Loucy (cell line): ENCODE results near the gene SON.

Source experiments
- H2AFZ ChIP-seq: fragments of 200-600 bp; sonication (generic); 2 replicates; pipeline ENCODE4 v1.6.0; 2016; ENCODE audit warnings: antibody characterized with exemption, mild to moderate bottlenecking, low read length, moderate library complexity
- H3F3A ChIP-seq: fragments of 200-600 bp; 2 replicates; pipeline ENCODE4 v1.6.0; 2016; ENCODE audit warnings: antibody characterized with exemption, low read depth, mild to moderate bottlenecking
- H3K27me3 ChIP-seq: fragments of 200-600 bp; sonication (generic); 2 replicates; pipeline ENCODE4 v1.6.1; 2014; ENCODE audit warnings: low read length, mild to moderate bottlenecking; ENCODE audit not compliant: insufficient read depth, poor library complexity, severe bottlenecking
- H3K36me3 ChIP-seq: fragments of 200-600 bp; sonication (generic); 2 replicates; pipeline ENCODE4 v1.6.1; 2016; ENCODE audit warnings: low read length; ENCODE audit not compliant: insufficient read depth
- H3K4me1 ChIP-seq: fragments of 200-600 bp; sonication (generic); 2 replicates; pipeline ENCODE4 v1.5.1; 2014; ENCODE audit warnings: low read length, mild to moderate bottlenecking; ENCODE audit not compliant: insufficient read depth, poor library complexity, severe bottlenecking
- H3K4me2 ChIP-seq: fragments of 200-600 bp; sonication (generic); 2 replicates; pipeline ENCODE4 v1.6.0; 2014; ENCODE audit warnings: antibody characterized with exemption, low read length, low read depth, mild to moderate bottlenecking; ENCODE audit not compliant: poor library complexity, severe bottlenecking
- H3K4me3 ChIP-seq: fragments of 200-600 bp; sonication (generic); 2 replicates; pipeline ENCODE4 v1.5.1; 2014; ENCODE audit warnings: low read length, mild to moderate bottlenecking, mixed read lengths; ENCODE audit not compliant: poor library complexity, severe bottlenecking
- H3K79me2 ChIP-seq: fragments of 200-600 bp; sonication (generic); 2 replicates; pipeline ENCODE4 v1.6.1; 2014; ENCODE audit warnings: low read length; ENCODE audit not compliant: insufficient read depth
- H3K9ac ChIP-seq: fragments of 200-600 bp; sonication (generic); 2 replicates; pipeline ENCODE4 v1.6.0; 2014; ENCODE audit warnings: mild to moderate bottlenecking, low read depth, low read length, moderate library complexity; ENCODE audit not compliant: poor library complexity, severe bottlenecking
- H3K9me2 ChIP-seq: fragments of 200-600 bp; sonication (generic); replicated peaks from 2 replicates; pipeline ENCODE4 v1.6.1; 2016; ENCODE audit warnings: low read depth, low read length, mixed read lengths
- H3K9me3 ChIP-seq: fragments of 200-600 bp; sonication (generic); 2 replicates; pipeline ENCODE4 v1.6.1; 2014; ENCODE audit warnings: mild to moderate bottlenecking, antibody characterized with exemption, low read length, low read depth; ENCODE audit not compliant: insufficient read depth
- H4K20me1 ChIP-seq: fragments of 200-600 bp; sonication (generic); 2 replicates; pipeline ENCODE4 v1.6.0; 2014; ENCODE audit warnings: antibody characterized with exemption, low read length, mild to moderate bottlenecking; ENCODE audit not compliant: insufficient read depth, poor library complexity, severe bottlenecking
- CTCF ChIP-seq: fragments of 200-600 bp; sonication (generic); conservative IDR thresholded peaks from 2 replicates; pipeline ENCODE4 v1.5.1; 2014; ENCODE audit warnings: mild to moderate bottlenecking, antibody characterized with exemption, low read length
- EZH2phosphoT487 ChIP-seq: fragments of 200-600 bp; IDR thresholded peaks from 2 replicates; pipeline ENCODE4 v1.6.1; 2018; ENCODE audit warnings: antibody characterized with exemption, mild to moderate bottlenecking, moderate library complexity, borderline replicate concordance

The SON gene

GRCh38 chr21:33510826-33511225 is 32.0 kb upstream of the SON start:
- Histone ChIP-seq H3F3A (no peaks in the 10 kb centered on the region), H3K9ac (no peak overlapping the region), H3K27me3 (no peaks in the 10 kb centered on the region), H3K9me2 (no peaks in the 10 kb centered on the region), H3K36me3 (peaks cover 19% of the 10 kb centered on the region; the same call in 1 of the 2 replicates), H3K9me3 (no peaks in the 10 kb centered on the region), H3K4me3 (no peak overlapping the region), H4K20me1 (no peaks in the 10 kb centered on the region), H2AFZ (no peak overlapping the region), H3K4me2 (no peak overlapping the region), H3K4me1 (no peaks in the 10 kb centered on the region), H3K79me2 (no peaks in the 10 kb centered on the region)
- TF ChIP-seq EZH2phosphoT487 (no peak), CTCF (no peak)

DNA sequence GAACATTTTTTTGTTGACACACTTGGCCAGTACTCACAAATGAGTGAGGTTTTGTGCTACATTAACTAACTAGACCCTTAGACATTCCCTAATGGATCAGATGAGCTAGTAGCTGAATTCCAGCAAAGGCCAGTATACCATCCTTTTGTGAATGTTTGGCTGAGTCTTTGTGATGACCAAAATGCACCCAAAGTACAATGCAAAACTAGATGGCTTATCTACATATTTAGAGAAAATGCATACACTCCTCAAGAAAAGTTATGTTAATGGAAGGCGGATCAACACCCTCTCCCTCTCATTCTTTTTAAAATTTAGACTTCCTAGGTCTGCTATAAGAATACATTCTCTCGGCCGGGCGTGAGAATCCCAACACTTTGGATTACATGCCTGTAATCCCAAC is 31.2 kb upstream of the SON start:
- Histone ChIP-seq H3K4me2 (no peak overlapping the region), H3K4me1 (no peaks in the 10 kb centered on the region), H3K79me2 (no peaks in the 10 kb centered on the region), H3K9me2 (no peaks in the 10 kb centered on the region), H3K4me3 (no peak overlapping the region), H3K9ac (no peak overlapping the region), H3K27me3 (no peaks in the 10 kb centered on the region), H4K20me1 (no peaks in the 10 kb centered on the region), H3F3A (no peaks in the 10 kb centered on the region), H3K36me3 (peaks cover 24% of the 10 kb centered on the region; the same call in 1 of the 2 replicates), H3K9me3 (no peaks in the 10 kb centered on the region), H2AFZ (no peak overlapping the region)
- TF ChIP-seq EZH2phosphoT487 (no peak), CTCF (no peak)

GRCh38 chr21:33512481-33512880 is 30.4 kb upstream of the SON start:
- Histone ChIP-seq H3F3A (no peaks in the 10 kb centered on the region), H3K9me3 (no peaks in the 10 kb centered on the region), H3K9ac (no peak overlapping the region), H3K4me3 (no peak overlapping the region), H2AFZ (no peak overlapping the region), H3K79me2 (no peaks in the 10 kb centered on the region), H3K27me3 (no peaks in the 10 kb centered on the region), H3K4me2 (no peak overlapping the region), H3K36me3 (peaks cover 30% of the 10 kb centered on the region; the same call in 1 of the 2 replicates), H4K20me1 (no peaks in the 10 kb centered on the region), H3K9me2 (no peaks in the 10 kb centered on the region), H3K4me1 (no peaks in the 10 kb centered on the region)
- TF ChIP-seq CTCF (no peak), EZH2phosphoT487 (no peak)
